Transverse colon (tissue), 4 donors: ENCODE results near the gene AGMO.

Source experiments
- EP300 ChIP-seq: sonication (generic); formaldehyde crosslinking; IDR thresholded peaks from one replicate; pipeline ENCODE4 v1.6.1; 2017; ENCODE audit warnings: antibody characterized with exemption, low read depth
- POLR2A ChIP-seq: fragments of 450-650 bp; IDR thresholded peaks from one replicate; pipeline ENCODE4 v1.6.1; 2016; ENCODE audit warnings: antibody characterized with exemption, mild to moderate bottlenecking, moderate library complexity
- POLR2AphosphoS5 ChIP-seq, 3 donors: sonication (generic); formaldehyde crosslinking; IDR thresholded peaks; one replicate each; pipeline ENCODE4 v1.6.1; 2016; ENCODE audit warnings: antibody characterized with exemption in 3 of 3
- TF ChIP-seq, protein P1 (sequence below), 5 experiments: fragments of 200-600 bp in 3 of 5; fragments of 450-650 bp in 2 of 5; sonication (generic) in 3 of 5; IDR thresholded peaks; 1 replicate in 2 of 5; 2 replicates in 3 of 5; pipeline ENCODE4 v1.5.1; 2016 to 2017; ENCODE audit warnings: antibody characterized with exemption in 5 of 5, inconsistent platforms in 3 of 5, mild to moderate bottlenecking in 2 of 5, moderate library complexity in 1 of 5

DNA sequence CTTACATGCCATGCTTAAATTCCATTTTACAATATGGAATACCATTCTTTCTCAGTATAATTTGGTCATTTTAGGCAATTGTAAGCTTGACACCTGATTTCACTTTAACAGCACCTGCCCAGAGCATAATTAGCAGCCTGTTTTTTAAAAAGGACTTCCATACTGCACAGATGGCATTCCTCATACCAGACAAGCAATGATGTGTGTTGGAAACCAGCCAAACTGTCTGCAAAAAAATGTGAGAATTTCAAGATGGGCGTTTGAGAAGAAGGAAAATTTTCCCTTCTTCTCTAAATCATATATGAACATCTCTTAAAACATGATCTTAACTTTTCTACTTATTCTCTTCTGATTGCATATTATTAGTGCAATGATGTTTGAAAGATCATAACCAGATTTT, 40.4 kb upstream of the AGMO start:
- TF ChIP-seq, protein P1, sequence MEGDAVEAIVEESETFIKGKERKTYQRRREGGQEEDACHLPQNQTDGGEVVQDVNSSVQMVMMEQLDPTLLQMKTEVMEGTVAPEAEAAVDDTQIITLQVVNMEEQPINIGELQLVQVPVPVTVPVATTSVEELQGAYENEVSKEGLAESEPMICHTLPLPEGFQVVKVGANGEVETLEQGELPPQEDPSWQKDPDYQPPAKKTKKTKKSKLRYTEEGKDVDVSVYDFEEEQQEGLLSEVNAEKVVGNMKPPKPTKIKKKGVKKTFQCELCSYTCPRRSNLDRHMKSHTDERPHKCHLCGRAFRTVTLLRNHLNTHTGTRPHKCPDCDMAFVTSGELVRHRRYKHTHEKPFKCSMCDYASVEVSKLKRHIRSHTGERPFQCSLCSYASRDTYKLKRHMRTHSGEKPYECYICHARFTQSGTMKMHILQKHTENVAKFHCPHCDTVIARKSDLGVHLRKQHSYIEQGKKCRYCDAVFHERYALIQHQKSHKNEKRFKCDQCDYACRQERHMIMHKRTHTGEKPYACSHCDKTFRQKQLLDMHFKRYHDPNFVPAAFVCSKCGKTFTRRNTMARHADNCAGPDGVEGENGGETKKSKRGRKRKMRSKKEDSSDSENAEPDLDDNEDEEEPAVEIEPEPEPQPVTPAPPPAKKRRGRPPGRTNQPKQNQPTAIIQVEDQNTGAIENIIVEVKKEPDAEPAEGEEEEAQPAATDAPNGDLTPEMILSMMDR (IDR thresholded peaks at IDR 0.05): no peak
- TF ChIP-seq POLR2A (no peak), POLR2AphosphoS5 (IDR thresholded peaks at IDR 0.05) (no peak), EP300 (no peak)
